NCI-H1105 treated with DMSO at 0.1 percent for 48 hours (cell line): ENCODE data around the gene EPB41L3.

ENCODE experiments used
- DNase-seq: peaks from one replicate; lab custom pipeline; 2025; lab: John Stamatoyannopoulos, UW

Gene EPB41L3

GRCh38 chr18:5451871-5452270 is 91.9 kb downstream of the EPB41L3 start:
- DNase-seq = no peak

GRCh38 chr18:5451150-5451549 is 92.6 kb downstream of the EPB41L3 start:
- DNase-seq = no peak

- no peak for DNase-seq
Observed at GRCh38 chr18:5449858-5450509, 93.8 kb downstream of the EPB41L3 start.

- no peak for DNase-seq
Observed at GRCh38 chr18:5447442-5447841, 96.4 kb downstream of the EPB41L3 start.

- DNase-seq = no peak
Observed at GRCh38 chr18:5444847-5445246, 99.0 kb downstream of the EPB41L3 start.

GRCh38 chr18:5444269-5444668 is 99.5 kb downstream of the EPB41L3 start:
- DNase-seq = no peak

- DNase-seq = no peak
Observed at GRCh38 chr18:5439986-5440696, 103.7 kb downstream of the EPB41L3 start.

- DNase-seq = no peak
Observed at GRCh38 chr18:5434425-5434824, 109.4 kb downstream of the EPB41L3 start.

GRCh38 chr18:5431836-5432575 is 111.8 kb downstream of the EPB41L3 start:
- DNase-seq = no peak

GRCh38 chr18:5430131-5430530 is 113.7 kb downstream of the EPB41L3 start:
- DNase-seq = no peak

- DNase-seq = no peak
Observed at GRCh38 chr18:5429681-5430080, 114.1 kb downstream of the EPB41L3 start.

- DNase-seq = no peak
Observed at GRCh38 chr18:5425721-5426120, 118.1 kb downstream of the EPB41L3 start.

GRCh38 chr18:5424903-5425664 is 118.7 kb downstream of the EPB41L3 start:
- peak; percentile 23 for DNase-seq

- no peak for DNase-seq
Observed at GRCh38 chr18:5422626-5423025, 121.2 kb downstream of the EPB41L3 start.

GRCh38 chr18:5421981-5422380 is 121.8 kb downstream of the EPB41L3 start:
- no peak for DNase-seq

GRCh38 chr18:5420906-5421305 is 122.9 kb downstream of the EPB41L3 start:
- no peak for DNase-seq

GRCh38 chr18:5419601-5420000 is 124.2 kb downstream of the EPB41L3 start:
- no peak for DNase-seq

- DNase-seq = no peak
Observed at GRCh38 chr18:5419030-5419429, 124.8 kb downstream of the EPB41L3 start.

- DNase-seq = no peak
Observed at GRCh38 chr18:5417342-5417741, 126.5 kb downstream of the EPB41L3 start.

- no peak for DNase-seq
Observed at GRCh38 chr18:5416112-5416511, 127.7 kb downstream of the EPB41L3 start.

- DNase-seq = no peak
Observed at GRCh38 chr18:5415665-5416064, 128.1 kb downstream of the EPB41L3 start.

GRCh38 chr18:5415031-5415430 is 128.8 kb downstream of the EPB41L3 start:
- DNase-seq = no peak
